OCI-LY1 (cell line): ENCODE measurements around the gene ENDOD1.

Experiments
- CTCF ChIP-seq: fragments of 200-600 bp; sonication (generic), shearing (Covaris generic); IDR thresholded peaks from 2 replicates; pipeline ENCODE4 v1.5.1; 2017; ENCODE audit warnings: mild to moderate bottlenecking, antibody characterized with exemption, low read length, moderate library complexity, mixed read lengths
- EZH2 ChIP-seq: fragments of 200-600 bp; sonication (generic), shearing (Covaris generic); IDR thresholded peaks from 2 replicates; pipeline ENCODE4 v1.8.0; 2017; ENCODE audit warnings: borderline replicate concordance, mixed run types, mild to moderate bottlenecking, antibody characterized with exemption, low read length, moderate library complexity, mixed read lengths

- no peak for TF ChIP-seq CTCF
- TF ChIP-seq EZH2, result no peak
Measured at GRCh38 chr11:95044010-95044409, 45.6 kb upstream of the ENDOD1 start.
